Uterus (tissue), 2 donors: Measurements from ENCODE around the gene ERN2.

Experiments
- CTCF ChIP-seq, 4 experiments: fragments of 200-600 bp in 2 of 4; fragments of 450-650 bp in 2 of 4; sonication (generic) in 2 of 4; IDR thresholded peaks; one replicate each; pipeline ENCODE4 v1.5.1; 2016 to 2019; ENCODE audit warnings: antibody characterized with exemption in 4 of 4, mild to moderate bottlenecking in 2 of 4, moderate library complexity in 1 of 4
- POLR2A ChIP-seq, 2 donors: fragments of 450-650 bp; IDR thresholded peaks; one replicate each; pipeline ENCODE4 v1.6.1; 2016; ENCODE audit warnings: antibody characterized with exemption in 2 of 2, mild to moderate bottlenecking in 1 of 2, moderate library complexity in 1 of 2

- TF ChIP-seq POLR2A (IDR thresholded peaks at IDR 0.05) (no peak), CTCF (IDR thresholded peaks at IDR 0.05) (no peak)
These were observed 13.9 kb downstream of the ERN2 start for GRCh38 chr16:23699100-23699499.
